Smooth muscle cell (in vitro differentiated cells): ENCODE data around the gene LCE6A. TPM values are rescaled to one million over a fixed set of nuclear protein-coding genes. Genes with fewer than 3 reads are reported as not detected.

ENCODE experiments used
- DNase-seq: peaks from one replicate; lab custom pipeline; 2025; ENCODE audit not compliant: unreplicated experiment; lab: John Stamatoyannopoulos, UW
- H2AFZ ChIP-seq: fragments of 200-600 bp; sonication (generic); 2 replicates; pipeline ENCODE4 v1.6.0; 2016; ENCODE audit warnings: antibody characterized with exemption, low read depth, mild to moderate bottlenecking
- H3F3A ChIP-seq: fragments of 200-600 bp; sonication (generic); 2 replicates; pipeline ENCODE4 v1.6.0; 2017; ENCODE audit warnings: antibody characterized with exemption, low read depth
- H3K27ac ChIP-seq: fragments of 200-600 bp; sonication (generic); 2 replicates; pipeline ENCODE4 v1.5.1; 2016; ENCODE audit warnings: low read depth, mild to moderate bottlenecking
- H3K27me3 ChIP-seq: fragments of 200-600 bp; sonication (generic); 2 replicates; pipeline ENCODE4 v1.6.1; 2016; ENCODE audit warnings: low read depth, mild to moderate bottlenecking
- H3K36me3 ChIP-seq: fragments of 200-600 bp; sonication (generic); 2 replicates; pipeline ENCODE4 v1.5.1; 2016; ENCODE audit warnings: low read depth
- H3K4me1 ChIP-seq: fragments of 200-600 bp; sonication (generic); 2 replicates; pipeline ENCODE4 v1.5.1; 2016; ENCODE audit warnings: low read depth
- H3K4me2 ChIP-seq: fragments of 200-600 bp; sonication (generic); 2 replicates; pipeline ENCODE4 v1.6.0; 2016; ENCODE audit warnings: mild to moderate bottlenecking
- H3K4me3 ChIP-seq: fragments of 200-600 bp; sonication (generic); 2 replicates; pipeline ENCODE4 v1.5.1; 2016; ENCODE audit warnings: mild to moderate bottlenecking
- H3K79me2 ChIP-seq: fragments of 200-600 bp; sonication (generic); 2 replicates; pipeline ENCODE4 v1.6.0; 2016; ENCODE audit warnings: low read depth, mild to moderate bottlenecking
- H3K9ac ChIP-seq: fragments of 200-600 bp; sonication (generic); 2 replicates; pipeline ENCODE4 v1.6.0; 2016; ENCODE audit warnings: low read depth
- H3K9me3 ChIP-seq: fragments of 200-600 bp; sonication (generic); replicated peaks from 2 replicates; pipeline ENCODE4 v1.5.1; 2016; ENCODE audit warnings: low read depth
- H4K20me1 ChIP-seq: fragments of 200-600 bp; sonication (generic); 2 replicates; pipeline ENCODE4 v1.6.0; 2016; ENCODE audit warnings: low read depth
- WGBS: methylation state at CpG from one replicate; pipeline ENCODE4 v1.1.7; 2016; ENCODE audit warnings: low lambda C conversion rate; 5-methylcytosine and 5-hydroxymethylcytosine counted together
- polyA plus RNA-seq: library from polyadenylated mRNA; unstranded; fragments of >200 nt; fragmentation: Nextera tagmentation; extraction: Ambion mirVana; gene quantifications from 2 replicates; pipeline ENCODE4 v1.2.1, GENCODE V29; 2016
- total RNA-seq: library from RNA; depleted of rRNA; stranded (reverse); fragments of >200 nt; gene quantifications from 2 replicates; pipeline ENCODE4 v1.2.3, GENCODE V29; 2014
- TF ChIP-seq, protein P1 (sequence below): fragments of 200-600 bp; sonication (generic); IDR thresholded peaks from 2 replicates; pipeline ENCODE4 v1.5.1; 2017; ENCODE audit warnings: borderline replicate concordance, mild to moderate bottlenecking, antibody characterized with exemption; ENCODE audit not compliant: insufficient read depth, poor library complexity, severe bottlenecking

Gene LCE6A
- total and polyA plus RNA-seq, 2 experiments from 2014 or later: not detected

DNA sequence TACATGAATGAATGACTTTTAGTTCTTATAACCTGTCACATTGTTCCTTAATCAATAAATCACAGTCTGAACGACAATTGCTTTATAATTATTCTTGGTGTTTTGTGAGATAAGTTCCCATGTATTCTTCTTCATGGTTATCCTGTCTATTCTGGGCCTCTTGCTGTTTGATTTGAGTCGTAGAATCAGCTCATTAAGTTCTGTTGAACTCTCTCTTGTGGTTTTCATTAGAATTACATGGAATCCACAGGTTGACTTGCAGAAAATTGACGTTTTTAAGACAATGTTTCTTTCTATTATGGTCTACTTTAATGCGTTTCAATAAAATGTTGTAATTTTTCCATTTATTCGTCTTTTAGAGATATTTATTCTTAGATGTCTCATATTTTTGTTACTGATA is 19.4 kb upstream of the LCE6A start:
- TF ChIP-seq, protein P1, sequence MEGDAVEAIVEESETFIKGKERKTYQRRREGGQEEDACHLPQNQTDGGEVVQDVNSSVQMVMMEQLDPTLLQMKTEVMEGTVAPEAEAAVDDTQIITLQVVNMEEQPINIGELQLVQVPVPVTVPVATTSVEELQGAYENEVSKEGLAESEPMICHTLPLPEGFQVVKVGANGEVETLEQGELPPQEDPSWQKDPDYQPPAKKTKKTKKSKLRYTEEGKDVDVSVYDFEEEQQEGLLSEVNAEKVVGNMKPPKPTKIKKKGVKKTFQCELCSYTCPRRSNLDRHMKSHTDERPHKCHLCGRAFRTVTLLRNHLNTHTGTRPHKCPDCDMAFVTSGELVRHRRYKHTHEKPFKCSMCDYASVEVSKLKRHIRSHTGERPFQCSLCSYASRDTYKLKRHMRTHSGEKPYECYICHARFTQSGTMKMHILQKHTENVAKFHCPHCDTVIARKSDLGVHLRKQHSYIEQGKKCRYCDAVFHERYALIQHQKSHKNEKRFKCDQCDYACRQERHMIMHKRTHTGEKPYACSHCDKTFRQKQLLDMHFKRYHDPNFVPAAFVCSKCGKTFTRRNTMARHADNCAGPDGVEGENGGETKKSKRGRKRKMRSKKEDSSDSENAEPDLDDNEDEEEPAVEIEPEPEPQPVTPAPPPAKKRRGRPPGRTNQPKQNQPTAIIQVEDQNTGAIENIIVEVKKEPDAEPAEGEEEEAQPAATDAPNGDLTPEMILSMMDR: no peak
- peaks cover 9% of the 10 kb centered on the region for H3K9me3 ChIP-seq
- no peaks in the 10 kb centered on the region for H3K36me3 ChIP-seq
- H2AFZ ChIP-seq: no peak overlapping the region
- 25% methylated on average over 5 of the region's 5 CpGs for WGBS
- H3K9ac ChIP-seq: no peak overlapping the region
- H3K4me1 ChIP-seq: no peaks in the 10 kb centered on the region
- H3K27ac ChIP-seq: no peak overlapping the region
- no peaks in the 10 kb centered on the region for H3K27me3 ChIP-seq
- H3K4me3 ChIP-seq: no peak overlapping the region
- H3K4me2 ChIP-seq: no peak overlapping the region
- no peak for DNase-seq
- H3F3A ChIP-seq: no peaks in the 10 kb centered on the region
- H4K20me1 ChIP-seq: no peaks in the 10 kb centered on the region
- no peaks in the 10 kb centered on the region for H3K79me2 ChIP-seq

DNA sequence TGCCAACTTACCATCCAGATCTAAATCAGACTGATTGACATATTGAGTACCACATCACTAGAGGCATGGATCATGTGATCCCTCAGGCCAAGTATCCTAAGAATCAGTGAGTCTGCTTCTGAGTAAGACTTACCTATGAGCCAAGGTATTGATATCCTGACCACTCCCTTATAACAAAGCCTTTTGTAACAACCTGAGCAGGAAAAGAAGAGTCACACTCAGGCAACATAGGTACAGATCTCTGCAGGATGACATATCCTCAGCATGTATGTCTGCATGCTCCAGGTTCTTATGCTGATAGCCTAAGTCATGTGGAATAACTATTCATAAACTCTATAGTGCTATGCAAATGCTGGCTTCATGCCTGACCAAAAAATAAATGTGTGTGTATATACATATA is 17.7 kb upstream of the LCE6A start:
- no peak overlapping the region for H3K27ac ChIP-seq
- H4K20me1 ChIP-seq: no peaks in the 10 kb centered on the region
- DNase-seq: no peak
- no peak overlapping the region for H2AFZ ChIP-seq
- H3K27me3 ChIP-seq: no peaks in the 10 kb centered on the region
- TF ChIP-seq, protein P1: no peak
- H3K9me3 ChIP-seq: peaks cover 9% of the 10 kb centered on the region
- no peaks in the 10 kb centered on the region for H3K36me3 ChIP-seq
- H3F3A ChIP-seq: no peaks in the 10 kb centered on the region
- no peaks in the 10 kb centered on the region for H3K79me2 ChIP-seq
- H3K4me2 ChIP-seq: no peak overlapping the region
- H3K9ac ChIP-seq: no peak overlapping the region
- no peaks in the 10 kb centered on the region for H3K4me1 ChIP-seq
- H3K4me3 ChIP-seq: no peak overlapping the region

GRCh38 chr1:152827173-152827572 is 15.5 kb upstream of the LCE6A start, which contains the start of gene LCE1A:
TSS of gene LCE1A (plus strand) at chr1:152827473. CDS start at chr1:152827473, 0 bp downstream.
- H3K27me3 ChIP-seq: no peaks in the 10 kb centered on the region
- H3F3A ChIP-seq: no peaks in the 10 kb centered on the region
- H2AFZ ChIP-seq: no peak within 1 kb of the TSS
- no peak within 1 kb of the TSS for H3K27ac ChIP-seq
- no peaks in the 10 kb centered on the region for H4K20me1 ChIP-seq
- 65% methylated on average over 2 of the region's 2 CpGs for WGBS
- no peaks in the 10 kb centered on the region for H3K4me1 ChIP-seq
- H3K4me2 ChIP-seq: no peak within 1 kb of the TSS
- TF ChIP-seq, protein P1: no peak
- no peaks in the 10 kb centered on the region for H3K36me3 ChIP-seq
- no peak for DNase-seq
- no peaks in the 10 kb centered on the region for H3K79me2 ChIP-seq
- H3K4me3 ChIP-seq: no peak within 1 kb of the TSS
- no peak within 1 kb of the TSS for H3K9ac ChIP-seq
- peaks cover 9% of the 10 kb centered on the region for H3K9me3 ChIP-seq

DNA sequence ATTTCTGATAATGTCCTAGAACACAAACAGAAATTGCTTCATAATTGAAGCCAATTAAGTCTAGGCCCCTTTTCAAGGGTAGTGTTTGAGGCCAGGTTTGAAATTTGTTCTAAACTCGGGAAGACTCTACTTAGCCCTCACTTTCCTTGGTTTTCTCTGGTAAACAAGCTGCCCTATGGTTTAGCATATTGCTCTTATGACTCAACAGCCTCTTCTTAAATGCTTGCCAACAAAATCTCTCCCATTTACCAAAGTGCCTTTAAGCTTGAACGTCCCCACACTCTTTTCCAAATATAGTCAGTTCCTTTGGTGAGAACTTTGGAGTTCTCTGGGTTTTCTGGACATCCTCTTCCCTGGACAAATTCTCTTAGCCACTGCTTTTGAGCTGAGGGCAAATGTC is 5.8 kb upstream of the LCE6A start:
- WGBS: 31% methylated on average over 2 of the region's 2 CpGs
- no peak for DNase-seq
- Histone ChIP-seq H3K79me2 (no peaks in the 10 kb centered on the region), H3K4me2 (no peak overlapping the region), H2AFZ (no peak overlapping the region), H3K36me3 (no peaks in the 10 kb centered on the region), H3K9ac (no peak overlapping the region), H3K9me3 (no peaks in the 10 kb centered on the region), H3K27ac (no peak overlapping the region), H3K27me3 (no peaks in the 10 kb centered on the region), H3K4me3 (no peak overlapping the region), H4K20me1 (no peaks in the 10 kb centered on the region), H3K4me1 (no peaks in the 10 kb centered on the region), H3F3A (no peaks in the 10 kb centered on the region)
- TF ChIP-seq, protein P1: no peak
